Kidney (tissue), 14 donors: ENCODE data around the gene BEAN1. TPM values are rescaled to one million over a fixed set of nuclear protein-coding genes. Genes with fewer than 3 reads are reported as not detected.
"Not testable (repeated sequence)": the region's sequence is repeated elsewhere in the genome, so short reads cannot be mapped to it uniquely, and the experiment has no call there.

Experiments used
- DNase-seq, 5 donors: peaks; one replicate each; pipeline ENCODE4 v3.0.0-alpha.2; 2013 to 2020
- FAIRE-seq: peaks from 2 replicates; lab custom pipeline; 2012; peaks lifted over from hg19 to GRCh38; lab: Jason Lieb, UNC
- H3K27ac ChIP-seq, 2 donors: one replicate each; pipeline ENCODE4 v1.7.0; 2013; ENCODE audit warnings: low read depth in 2 of 2, low read length in 2 of 2, inconsistent platforms in 1 of 2
- H3K27me3 ChIP-seq: one replicate; pipeline ENCODE4 v1.7.1; 2013; ENCODE audit warnings: low read length, inconsistent platforms; ENCODE audit not compliant: control insufficient read depth, insufficient read depth
- H3K36me3 ChIP-seq, 3 donors: one replicate each; pipeline versions ENCODE4 v1.7.0 to v1.7.1; 2013; ENCODE audit warnings: low read length in 3 of 3, control low read depth in 1 of 3, inconsistent platforms in 1 of 3; ENCODE audit not compliant: insufficient read depth in 3 of 3, control insufficient read depth in 2 of 3
- H3K4me1 ChIP-seq, 3 donors: one replicate each; pipeline versions ENCODE4 v1.7.0 to v1.7.1; 2013; ENCODE audit warnings: low read length in 3 of 3, inconsistent platforms in 1 of 3, low read depth in 1 of 3; ENCODE audit not compliant: control insufficient read depth in 2 of 3, insufficient read depth in 2 of 3
- H3K4me3 ChIP-seq, 3 donors: one replicate each; pipeline versions ENCODE4 v1.7.0 to v1.8.1; 2013; ENCODE audit warnings: low read length in 3 of 3, control low read depth in 1 of 3, inconsistent platforms in 1 of 3
- H3K9ac ChIP-seq, 3 donors: one replicate each; pipeline versions ENCODE4 v1.7.0 to v1.7.1; 2013; ENCODE audit warnings: low read length in 3 of 3, control low read depth in 1 of 3, inconsistent platforms in 1 of 3
- H3K9me3 ChIP-seq, 3 donors: one replicate each; pipeline versions ENCODE4 v1.7.0 to v1.7.1; 2013; ENCODE audit warnings: low read length in 3 of 3, control low read depth in 1 of 3, inconsistent platforms in 1 of 3; ENCODE audit not compliant: control insufficient read depth in 2 of 3, insufficient read depth in 1 of 3
- intact Hi-C: fragments of 100-400 bp; cut with DNase I; formaldehyde crosslinking; loops from one replicate; pipeline ENCODE4 v1.11.1; 2022
- polyA plus RNA-seq: library from polyadenylated mRNA; stranded (reverse); fragments of 350-450 nt; fragmentation: Illumina TruSeq; extraction: RNeasy Lipid Tissue Mini Kit (QIAGEN cat#74804); gene quantifications from one replicate; pipeline ENCODE4 v1.2.3, GENCODE V29; 2014; ENCODE audit warnings: low read depth, low replicate concordance; ENCODE audit not compliant: insufficient read depth
- total RNA-seq: library from RNA; stranded (reverse); fragmentation: NEBNext Ultra II Directional; extraction: Animal tissue kit (Norgen Biotek cat#: 25700); gene quantifications from one replicate; pipeline ENCODE4 v1.2.1, GENCODE V29; 2021
- TF ChIP-seq, protein P1 (sequence below): IDR thresholded peaks from 3 replicates; pipeline ENCODE4 v1.5.1; 2012; ENCODE audit warnings: mild to moderate bottlenecking, moderate library complexity, borderline replicate concordance; ENCODE audit not compliant: insufficient read depth; ENCODE audit errors: extremely low read depth
- donor health status: control.
- donor health status: control.
- donor health status: control.
- donor health status: control.
- donor health status: control.
- donor health status: DM: yes; HTN: yes; CAD: no.
- donor health status: Normal renal cell carcinoma (clear cell type).

BEAN1 gene
- total and polyA plus RNA-seq, 2 donors from 2014 or later, result 0.47 to 2.4 TPM

DNA sequence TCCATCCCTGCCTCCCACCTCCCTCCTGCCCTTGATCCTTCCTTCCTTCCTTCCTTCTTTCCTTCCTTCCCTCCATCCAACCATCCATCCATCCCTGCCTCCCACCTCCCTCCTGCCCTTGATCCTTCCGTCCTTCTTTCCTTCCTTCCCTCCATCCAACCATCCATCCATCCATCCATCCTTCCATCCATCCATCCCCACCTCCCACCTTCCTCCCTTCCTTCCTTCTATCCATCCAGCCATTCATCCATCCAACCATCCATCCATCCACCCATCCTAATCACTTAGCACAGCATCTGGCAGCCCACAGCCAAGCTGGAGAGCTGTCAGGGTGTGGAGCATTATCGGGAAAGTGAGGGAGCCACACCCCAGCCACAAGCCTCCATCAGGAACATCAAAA, 68.3 kb downstream of the BEAN1 start:
- TF ChIP-seq, protein P1, sequence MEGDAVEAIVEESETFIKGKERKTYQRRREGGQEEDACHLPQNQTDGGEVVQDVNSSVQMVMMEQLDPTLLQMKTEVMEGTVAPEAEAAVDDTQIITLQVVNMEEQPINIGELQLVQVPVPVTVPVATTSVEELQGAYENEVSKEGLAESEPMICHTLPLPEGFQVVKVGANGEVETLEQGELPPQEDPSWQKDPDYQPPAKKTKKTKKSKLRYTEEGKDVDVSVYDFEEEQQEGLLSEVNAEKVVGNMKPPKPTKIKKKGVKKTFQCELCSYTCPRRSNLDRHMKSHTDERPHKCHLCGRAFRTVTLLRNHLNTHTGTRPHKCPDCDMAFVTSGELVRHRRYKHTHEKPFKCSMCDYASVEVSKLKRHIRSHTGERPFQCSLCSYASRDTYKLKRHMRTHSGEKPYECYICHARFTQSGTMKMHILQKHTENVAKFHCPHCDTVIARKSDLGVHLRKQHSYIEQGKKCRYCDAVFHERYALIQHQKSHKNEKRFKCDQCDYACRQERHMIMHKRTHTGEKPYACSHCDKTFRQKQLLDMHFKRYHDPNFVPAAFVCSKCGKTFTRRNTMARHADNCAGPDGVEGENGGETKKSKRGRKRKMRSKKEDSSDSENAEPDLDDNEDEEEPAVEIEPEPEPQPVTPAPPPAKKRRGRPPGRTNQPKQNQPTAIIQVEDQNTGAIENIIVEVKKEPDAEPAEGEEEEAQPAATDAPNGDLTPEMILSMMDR, result no peak
- Histone ChIP-seq H3K4me3 (no peak overlapping the region), H3K27ac (no peak overlapping the region), H3K36me3 (peaks cover 0 to 5% (median 0%) of the 10 kb centered on the region in 3 donors), H3K27me3 (no peaks in the 10 kb centered on the region), H3K4me1 (no peaks in the 10 kb centered on the region), H3K9me3 (no peaks in the 10 kb centered on the region), H3K9ac (no peak overlapping the region)
- FAIRE-seq, result no peak
- peak in 1 of 5 donors; percentile 10 for DNase-seq
- intact Hi-C loops, result no loop called here

DNA sequence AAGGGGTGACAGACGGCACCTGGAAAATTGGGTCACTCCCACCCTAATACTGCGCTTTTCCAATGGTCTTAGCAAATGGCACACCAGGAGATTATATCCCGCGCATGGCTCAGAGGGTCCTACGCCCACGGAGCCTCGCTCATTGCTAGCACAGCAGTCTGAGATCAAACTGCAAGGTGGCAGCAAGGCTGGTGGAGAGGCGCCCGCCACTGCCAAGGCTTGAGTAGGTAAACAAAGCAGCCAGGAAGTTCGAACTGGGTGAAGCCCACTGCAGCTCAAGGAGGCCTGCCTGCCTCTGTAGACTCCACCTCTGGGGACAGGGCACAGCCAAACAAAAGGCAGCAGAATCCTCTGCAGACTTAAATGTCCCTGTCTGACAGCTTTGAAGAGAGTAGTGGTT, 69.1 kb downstream of the BEAN1 start:
- peak in 1 of 5 donors; percentile 28 for DNase-seq
- H3K27ac ChIP-seq, H3K9ac ChIP-seq, H3K36me3 ChIP-seq, FAIRE-seq, intact Hi-C loops, H3K4me3 ChIP-seq, H3K9me3 ChIP-seq, H3K27me3 ChIP-seq, H3K4me1 ChIP-seq: not testable (repeated sequence)

DNA sequence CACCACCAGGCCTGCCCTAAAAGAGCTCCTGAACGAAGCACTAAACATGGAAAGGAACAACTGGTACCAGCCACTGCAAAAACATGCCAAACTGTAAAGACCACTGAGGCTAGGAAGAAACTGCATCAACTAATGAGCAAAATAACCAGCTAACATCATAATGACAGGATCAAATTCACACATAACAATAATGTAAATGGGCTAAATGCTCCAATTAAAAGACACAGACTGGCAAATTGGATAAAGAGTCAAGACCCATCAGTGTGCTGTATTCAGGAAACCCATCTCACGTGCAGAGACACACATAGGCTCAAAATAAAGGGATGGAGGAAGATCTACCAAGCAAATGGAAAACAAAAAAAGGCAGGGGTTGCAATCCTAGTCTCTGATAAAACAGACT, 70.8 kb downstream of the BEAN1 start:
- H3K4me3 ChIP-seq, H3K4me1 ChIP-seq, H3K9me3 ChIP-seq, H3K9ac ChIP-seq, DNase-seq, H3K27me3 ChIP-seq, FAIRE-seq, H3K36me3 ChIP-seq, H3K27ac ChIP-seq, intact Hi-C loops: not testable (repeated sequence)

DNA sequence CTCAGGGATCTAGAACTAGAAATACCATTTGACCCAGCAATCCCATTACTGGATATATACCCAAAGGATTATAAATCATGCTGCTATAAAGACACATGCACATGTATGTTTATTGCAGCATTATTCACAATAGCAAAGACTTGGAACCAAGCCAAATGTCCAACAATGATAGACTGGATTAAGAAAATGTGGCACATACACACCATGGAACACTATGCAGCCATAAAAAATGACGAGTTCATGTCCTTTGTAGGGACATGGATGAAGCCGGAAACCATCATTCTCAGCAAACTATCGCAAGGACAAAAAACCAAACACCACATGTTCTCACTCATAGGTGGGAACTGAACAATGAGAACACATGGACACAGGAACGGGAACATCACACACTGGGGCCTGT, 74.5 kb downstream of the BEAN1 start:
- H3K9me3 ChIP-seq, intact Hi-C loops, H3K27ac ChIP-seq: not testable (repeated sequence)

DNA sequence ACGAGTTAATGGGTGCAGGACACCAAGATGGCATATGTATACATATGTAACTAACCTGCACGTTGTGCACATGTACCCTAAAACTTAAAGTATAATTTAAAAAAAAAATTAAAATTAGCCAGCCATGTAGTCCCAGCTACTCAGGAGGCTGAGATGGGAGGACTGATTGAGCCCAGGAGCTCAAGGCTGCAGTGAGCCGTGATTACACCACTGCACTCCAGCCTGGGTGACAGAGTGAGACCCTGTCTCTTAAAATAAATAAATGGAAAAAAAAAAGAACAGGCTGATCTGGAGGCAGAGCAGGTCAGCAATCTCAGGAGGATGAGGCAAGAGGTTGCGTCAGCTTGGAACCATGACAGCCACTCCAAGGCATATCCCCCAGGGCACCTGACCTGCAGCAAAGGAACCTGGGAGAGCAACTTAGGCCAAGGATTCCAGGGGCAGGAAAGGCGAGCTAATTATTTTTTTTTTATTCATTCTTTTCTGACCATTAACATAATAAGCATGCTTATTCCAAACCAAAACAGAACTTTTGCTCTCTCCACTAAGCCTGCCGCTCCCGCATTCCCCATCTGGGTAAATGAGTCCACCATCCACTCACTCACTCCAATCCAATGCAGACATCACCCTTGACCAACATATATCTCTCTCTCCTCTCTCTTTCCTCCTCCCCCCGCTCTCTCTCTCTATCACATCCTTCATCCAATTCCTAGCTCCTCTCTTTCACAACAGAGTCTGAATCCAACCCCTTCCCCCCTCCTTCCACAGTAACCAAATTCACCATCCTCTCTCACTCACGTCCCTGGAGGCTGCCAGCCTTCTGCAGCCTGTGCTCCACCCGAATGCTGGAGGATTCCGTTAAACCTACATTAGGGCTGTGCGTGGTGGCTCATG, 75.2 kb downstream of the BEAN1 start:
- DNase-seq (peak in 1 of 5 donors; percentile 75), FAIRE-seq (no peak)
- no peaks in the 10 kb centered on the region for H3K27me3 ChIP-seq
- no peaks in the 10 kb centered on the region for H3K9me3 ChIP-seq
- no peaks in the 10 kb centered on the region for H3K36me3 ChIP-seq
- peaks cover 0 to 2% (median 0%) of the 10 kb centered on the region in 3 donors for H3K4me1 ChIP-seq
- H3K27ac ChIP-seq, result peak overlapping the region; percentile 43 to 59
- no peak overlapping the region for H3K4me3 ChIP-seq
- TF ChIP-seq, protein P1, result no peak
- intact Hi-C loops, result no loop called here
- no peak overlapping the region for H3K9ac ChIP-seq

More for the DNA sequence above, 74.5 kb downstream of the BEAN1 start:
- H3K4me3 ChIP-seq, FAIRE-seq, H3K4me1 ChIP-seq, H3K9ac ChIP-seq, H3K36me3 ChIP-seq, H3K27me3 ChIP-seq: not testable (repeated sequence)
- DNase-seq, result peak in 1 of 5 donors; percentile 7
